ENCODE data around the gene FXYD3.

GRCh38 chr19:35105411-35106290, 10.0 kb upstream of the FXYD3 start:
- TF ChIP-seq, protein P1, sequence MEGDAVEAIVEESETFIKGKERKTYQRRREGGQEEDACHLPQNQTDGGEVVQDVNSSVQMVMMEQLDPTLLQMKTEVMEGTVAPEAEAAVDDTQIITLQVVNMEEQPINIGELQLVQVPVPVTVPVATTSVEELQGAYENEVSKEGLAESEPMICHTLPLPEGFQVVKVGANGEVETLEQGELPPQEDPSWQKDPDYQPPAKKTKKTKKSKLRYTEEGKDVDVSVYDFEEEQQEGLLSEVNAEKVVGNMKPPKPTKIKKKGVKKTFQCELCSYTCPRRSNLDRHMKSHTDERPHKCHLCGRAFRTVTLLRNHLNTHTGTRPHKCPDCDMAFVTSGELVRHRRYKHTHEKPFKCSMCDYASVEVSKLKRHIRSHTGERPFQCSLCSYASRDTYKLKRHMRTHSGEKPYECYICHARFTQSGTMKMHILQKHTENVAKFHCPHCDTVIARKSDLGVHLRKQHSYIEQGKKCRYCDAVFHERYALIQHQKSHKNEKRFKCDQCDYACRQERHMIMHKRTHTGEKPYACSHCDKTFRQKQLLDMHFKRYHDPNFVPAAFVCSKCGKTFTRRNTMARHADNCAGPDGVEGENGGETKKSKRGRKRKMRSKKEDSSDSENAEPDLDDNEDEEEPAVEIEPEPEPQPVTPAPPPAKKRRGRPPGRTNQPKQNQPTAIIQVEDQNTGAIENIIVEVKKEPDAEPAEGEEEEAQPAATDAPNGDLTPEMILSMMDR (IDR thresholded peaks at IDR 0.05; ENCODE audit: low read depth, low read length, missing input control), result no peak
- TF ChIP-seq, protein P2, sequence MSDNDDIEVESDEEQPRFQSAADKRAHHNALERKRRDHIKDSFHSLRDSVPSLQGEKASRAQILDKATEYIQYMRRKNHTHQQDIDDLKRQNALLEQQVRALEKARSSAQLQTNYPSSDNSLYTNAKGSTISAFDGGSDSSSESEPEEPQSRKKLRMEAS (IDR thresholded peaks at IDR 0.05), result no peak
- no peak for TF ChIP-seq TAF1 (conservative IDR thresholded peaks at IDR 0.05)
- no peak for TF ChIP-seq REST (IDR thresholded peaks at IDR 0.05)
- no peak for TF ChIP-seq JUND (IDR thresholded peaks at IDR 0.05)
- TF ChIP-seq HNF4A (conservative IDR thresholded peaks at IDR 0.05), result no peak

Measured in liver (tissue), 3 donors.